WERI-Rb-1 (cell line): ENCODE data around the gene SERTAD4.

ENCODE experiments used
- DNase-seq: peaks from one replicate; pipeline ENCODE4 v3.0.0-alpha.2; 2020
- H3K27ac ChIP-seq: fragments of 250-450 bp; sonication (Bioruptor Pico); 2 replicates; pipeline ENCODE4 v1.5.1; 2020; ENCODE audit warnings: mild to moderate bottlenecking, moderate library complexity
- H3K27me3 ChIP-seq: fragments of 250-450 bp; sonication (Bioruptor Pico); 2 replicates; pipeline ENCODE4 v1.5.1; 2021; ENCODE audit warnings: mild to moderate bottlenecking, low read depth, moderate library complexity; ENCODE audit not compliant: insufficient read depth, severe bottlenecking
- H3K36me3 ChIP-seq: fragments of 250-450 bp; sonication (Bioruptor Pico); 2 replicates; pipeline ENCODE4 v1.5.1; 2020; ENCODE audit warnings: mild to moderate bottlenecking, moderate library complexity
- H3K4me3 ChIP-seq: 2 replicates; pipeline ENCODE4 v1.5.1; 2011; ENCODE audit warnings: low read depth, mild to moderate bottlenecking, control low read depth, low read length
- H3K9me3 ChIP-seq: fragments of 250-450 bp; sonication (Bioruptor Pico); 2 replicates; pipeline ENCODE4 v1.5.1; 2021; ENCODE audit warnings: mild to moderate bottlenecking, moderate library complexity; ENCODE audit not compliant: severe bottlenecking
- TF ChIP-seq, protein P1 (sequence below): IDR thresholded peaks from 2 replicates; pipeline ENCODE4 v1.5.1; 2011; ENCODE audit warnings: low read depth, mild to moderate bottlenecking, control low read depth, inconsistent platforms, low read length

Gene SERTAD4

DNA sequence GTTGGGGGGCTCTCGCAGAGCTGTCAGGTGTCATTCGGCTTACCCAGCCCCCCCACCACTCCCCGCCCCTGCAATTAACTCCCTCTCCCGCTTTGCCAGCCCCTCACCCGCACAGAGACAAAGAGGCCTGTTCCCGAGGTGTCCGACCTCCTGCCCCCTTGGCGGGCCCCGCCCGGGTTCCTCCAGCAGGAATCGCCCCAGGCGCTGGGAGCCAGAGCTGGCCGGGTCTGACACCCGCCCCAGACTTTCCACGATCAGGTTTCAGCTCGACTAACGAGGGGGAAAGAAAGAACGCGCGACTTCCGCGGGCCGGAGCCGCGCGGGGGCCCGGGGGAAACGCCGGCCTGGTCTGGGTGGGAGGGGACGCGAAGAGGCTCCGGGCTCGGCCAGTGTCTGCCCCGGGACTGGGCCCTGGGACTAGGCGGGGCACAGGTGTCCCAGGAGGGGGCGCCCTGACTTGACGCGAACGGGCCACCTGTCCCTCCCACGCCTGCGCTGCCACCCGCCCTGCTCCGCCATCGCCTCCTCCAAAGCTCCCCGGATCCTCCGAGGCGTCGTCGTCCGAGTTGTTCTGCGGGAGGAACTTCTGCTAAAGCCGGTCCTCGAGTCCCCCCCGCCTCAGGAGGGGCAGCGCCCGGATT, 59.8 kb downstream of the SERTAD4 start:
- DNase-seq, result peak; percentile 96
- Histone ChIP-seq H3K27me3 (no peaks in the 10 kb centered on the region), H3K27ac (peak overlapping the region; percentile 90), H3K4me3 (peak overlapping the region; percentile 50), H3K36me3 (no peaks in the 10 kb centered on the region), H3K9me3 (no peaks in the 10 kb centered on the region)
- TF ChIP-seq, protein P1, sequence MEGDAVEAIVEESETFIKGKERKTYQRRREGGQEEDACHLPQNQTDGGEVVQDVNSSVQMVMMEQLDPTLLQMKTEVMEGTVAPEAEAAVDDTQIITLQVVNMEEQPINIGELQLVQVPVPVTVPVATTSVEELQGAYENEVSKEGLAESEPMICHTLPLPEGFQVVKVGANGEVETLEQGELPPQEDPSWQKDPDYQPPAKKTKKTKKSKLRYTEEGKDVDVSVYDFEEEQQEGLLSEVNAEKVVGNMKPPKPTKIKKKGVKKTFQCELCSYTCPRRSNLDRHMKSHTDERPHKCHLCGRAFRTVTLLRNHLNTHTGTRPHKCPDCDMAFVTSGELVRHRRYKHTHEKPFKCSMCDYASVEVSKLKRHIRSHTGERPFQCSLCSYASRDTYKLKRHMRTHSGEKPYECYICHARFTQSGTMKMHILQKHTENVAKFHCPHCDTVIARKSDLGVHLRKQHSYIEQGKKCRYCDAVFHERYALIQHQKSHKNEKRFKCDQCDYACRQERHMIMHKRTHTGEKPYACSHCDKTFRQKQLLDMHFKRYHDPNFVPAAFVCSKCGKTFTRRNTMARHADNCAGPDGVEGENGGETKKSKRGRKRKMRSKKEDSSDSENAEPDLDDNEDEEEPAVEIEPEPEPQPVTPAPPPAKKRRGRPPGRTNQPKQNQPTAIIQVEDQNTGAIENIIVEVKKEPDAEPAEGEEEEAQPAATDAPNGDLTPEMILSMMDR, result peak; percentile 89

DNA sequence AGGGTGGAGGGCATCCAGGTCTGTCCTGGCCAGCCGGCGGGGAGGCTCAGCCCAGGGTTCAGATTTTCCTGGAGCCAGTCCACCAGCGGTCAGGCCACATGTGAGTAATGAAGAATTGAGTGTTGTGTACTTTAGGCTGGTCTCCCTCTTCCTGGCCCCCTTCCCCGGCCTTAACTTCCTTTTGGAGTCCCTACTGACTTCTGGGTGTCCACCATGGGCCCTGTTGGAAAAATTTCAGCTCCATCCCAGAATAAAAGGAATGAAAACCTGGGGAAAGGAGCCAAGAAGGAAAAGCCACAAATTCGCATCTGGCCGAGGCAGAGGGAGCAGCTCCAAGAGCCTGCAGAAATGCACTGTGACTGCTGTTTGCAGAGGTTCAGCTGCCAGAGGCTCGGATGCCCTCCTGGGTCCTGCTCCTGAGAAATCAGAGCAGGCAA, 60.6 kb downstream of the SERTAD4 start:
- Histone ChIP-seq H3K27me3 (no peaks in the 10 kb centered on the region), H3K9me3 (no peaks in the 10 kb centered on the region), H3K27ac (no peak overlapping the region; the same call in 1 of the 2 replicates), H3K4me3 (peak overlapping the region; percentile 50), H3K36me3 (no peaks in the 10 kb centered on the region)
- TF ChIP-seq, protein P1, result no peak
- DNase-seq, result no peak

DNA sequence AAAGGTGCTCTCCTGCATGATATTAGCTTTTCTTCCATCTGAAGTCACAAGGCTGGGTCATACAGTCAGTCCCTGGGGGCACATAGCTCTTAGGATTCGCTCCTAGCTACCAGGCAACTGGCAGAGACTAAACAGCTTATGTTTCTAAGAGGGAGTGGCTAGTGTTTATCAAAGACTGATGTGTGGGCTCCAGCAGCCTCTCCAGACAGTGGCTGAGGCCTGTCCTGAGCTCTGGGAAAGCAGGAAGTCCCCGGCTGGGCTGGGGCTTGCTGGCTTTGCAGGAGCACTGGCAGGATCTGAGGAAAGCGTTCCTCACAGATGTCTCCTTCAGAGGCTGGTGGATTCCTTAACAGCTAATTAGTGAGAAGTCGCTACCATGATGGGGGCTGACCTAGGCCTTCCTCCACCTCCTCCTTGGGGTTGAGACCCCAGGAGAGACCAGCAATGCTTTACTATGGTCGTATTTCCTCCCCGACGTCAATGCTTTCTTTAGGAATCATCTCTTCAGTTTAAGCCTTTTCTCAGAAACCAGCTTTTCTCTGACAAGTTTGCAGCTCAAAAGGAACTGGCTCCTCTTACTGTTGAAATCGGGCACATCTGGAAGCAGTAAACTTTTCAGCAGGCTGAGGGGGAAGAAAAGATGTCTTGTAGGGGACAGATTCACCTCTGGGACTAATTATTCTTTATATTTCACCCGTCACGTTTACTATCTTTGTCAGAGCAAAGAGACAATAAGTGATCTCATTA, 62.6 kb downstream of the SERTAD4 start:
- no peaks in the 10 kb centered on the region for H3K36me3 ChIP-seq
- H3K4me3 ChIP-seq, result no peak overlapping the region
- TF ChIP-seq, protein P1, result no peak
- H3K27ac ChIP-seq, result peak overlapping the region; percentile 26
- no peaks in the 10 kb centered on the region for H3K9me3 ChIP-seq
- DNase-seq, result peak; percentile 89
- no peaks in the 10 kb centered on the region for H3K27me3 ChIP-seq
